ENCODE results near the gene REL.

DNA sequence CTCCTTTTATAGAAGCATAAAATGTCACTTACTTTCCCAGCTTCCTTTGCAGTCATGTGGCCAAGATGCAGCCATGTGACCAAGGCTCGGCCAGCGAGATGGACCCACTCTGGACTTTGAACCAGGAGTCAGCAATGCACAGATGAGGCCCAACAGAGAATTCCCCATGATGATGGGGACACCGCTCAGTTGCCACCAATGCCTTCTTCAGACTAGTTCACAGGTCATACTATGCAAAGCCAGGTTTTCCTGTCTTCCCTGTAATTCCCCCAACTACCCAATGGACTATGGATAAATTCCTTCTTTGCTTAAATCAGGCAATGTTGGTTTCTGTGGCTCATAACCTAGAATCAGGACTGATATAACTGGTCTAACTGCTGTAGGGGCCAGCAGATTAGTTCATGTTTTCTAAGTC lies 22.5 kb upstream of the REL start:
- TF ChIP-seq SUZ12 (IDR thresholded peaks at IDR 0.05; ENCODE audit: extremely low read depth, insufficient read depth, insufficient read length) (no peak), ZNF274 (IDR thresholded peaks at IDR 0.05; ENCODE audit: low read depth, low read length) (no peak), YY1 (IDR thresholded peaks at IDR 0.05; ENCODE audit: insufficient read depth, insufficient read length) (no peak)

All from NT2/D1 (cell line).